Fibroblast of peridontal ligament (primary cell): ENCODE data around the gene TEX35.

ENCODE experiments used
- DNase-seq: peaks from one replicate; pipeline ENCODE4 v3.0.0-alpha.2; 2010; ENCODE audit errors: extremely low read depth

Gene TEX35

DNA sequence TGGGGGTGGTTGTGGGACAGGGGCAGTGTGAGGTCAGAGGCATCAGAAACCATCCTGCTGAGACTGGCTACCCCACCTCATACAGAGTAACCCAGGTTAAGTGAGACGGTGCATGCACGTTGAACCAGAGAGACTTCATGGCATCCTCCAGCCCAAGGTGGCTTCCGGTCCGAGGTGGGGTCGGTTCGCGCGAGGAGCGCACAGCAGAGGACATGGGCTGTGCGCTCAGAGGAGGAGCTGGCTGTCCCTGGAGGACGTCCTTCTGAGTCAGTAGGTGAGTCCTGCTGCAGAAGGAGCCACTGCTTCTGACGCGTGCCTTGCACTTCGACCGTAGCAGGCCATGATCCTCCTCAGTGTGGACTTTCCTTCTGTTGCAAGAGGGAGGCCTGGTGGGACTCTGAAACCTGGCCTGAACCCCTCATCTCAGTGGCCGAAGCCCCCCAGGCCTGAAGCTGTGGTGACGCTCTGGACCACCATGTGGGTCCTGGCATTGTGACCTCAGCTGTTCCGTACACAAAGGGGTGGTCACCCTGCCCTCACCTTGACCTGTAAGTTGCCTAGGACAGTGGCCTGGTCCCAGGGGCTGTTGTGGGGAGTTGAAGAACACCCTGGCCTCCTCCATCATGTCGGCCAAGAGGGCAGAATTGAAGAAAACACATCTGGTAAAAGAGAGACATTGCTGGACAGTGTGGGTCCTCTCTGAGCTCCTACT, at the start of gene TEX35:
Gene TEX35, plus strand, starts transcription at position 544 of the 712 bp plus-strand sequence. Its CDS starts 80 bp downstream, at position 624.
- DNase-seq, result no peak

DNA sequence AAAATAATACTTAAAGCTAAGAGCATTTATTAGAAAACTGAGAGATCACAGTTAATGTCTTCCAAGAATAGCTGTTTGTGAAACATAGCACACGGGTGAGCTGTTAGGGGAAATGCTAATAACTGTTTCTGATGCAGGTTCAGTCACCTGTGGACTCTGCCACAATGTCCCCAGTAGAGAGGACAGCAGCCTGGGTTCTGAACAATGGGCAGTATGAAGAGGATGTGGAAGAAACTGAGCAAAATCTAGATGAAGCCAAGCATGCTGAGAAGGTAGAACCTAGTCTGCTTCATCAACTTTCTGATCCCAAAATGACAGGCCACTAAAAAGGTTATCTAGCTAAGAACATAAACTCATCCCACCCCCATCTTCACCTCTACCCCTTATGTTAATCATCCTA, 48.8 kb upstream of the TEX35 start:
- no peak for DNase-seq

DNA sequence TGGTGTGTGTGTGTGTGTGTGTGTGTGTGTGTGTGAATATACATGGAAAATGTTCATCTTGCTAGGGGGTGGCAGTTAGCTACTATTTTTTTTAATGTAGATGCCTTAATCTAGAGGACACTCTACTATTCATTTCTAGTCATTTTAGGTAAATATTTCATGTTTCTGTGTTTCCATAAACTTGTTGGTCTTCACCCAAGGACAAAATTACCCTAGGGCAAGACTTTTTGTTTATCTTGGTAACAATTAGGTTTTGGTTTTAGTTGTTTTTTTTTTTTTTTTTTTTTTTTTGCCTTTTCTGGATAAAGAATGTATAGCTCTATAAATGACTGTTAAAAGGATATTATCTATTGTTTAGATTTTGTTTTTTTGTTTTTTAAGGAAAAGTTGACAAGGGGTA, 48.3 kb upstream of the TEX35 start:
- DNase-seq, result no peak

DNA sequence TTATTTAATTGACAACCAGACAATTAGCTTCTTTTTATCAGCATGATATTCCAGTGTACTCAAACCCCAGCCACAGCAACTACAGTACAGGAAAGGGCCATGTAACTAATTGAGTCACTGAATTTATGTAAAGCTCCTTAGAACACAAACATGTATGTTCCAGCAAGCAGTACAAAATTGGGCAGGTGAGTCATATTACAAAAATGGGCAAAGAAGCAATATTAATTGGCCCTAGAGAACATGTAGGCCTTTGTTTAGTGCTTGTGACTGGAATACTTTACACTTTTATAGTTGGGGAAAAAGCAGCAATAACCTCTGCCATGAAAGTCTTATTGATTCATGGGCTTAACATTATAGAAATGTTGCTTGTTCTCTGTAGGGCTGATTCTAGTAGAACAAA, 47.9 kb upstream of the TEX35 start:
- peak; percentile 47 for DNase-seq

DNA sequence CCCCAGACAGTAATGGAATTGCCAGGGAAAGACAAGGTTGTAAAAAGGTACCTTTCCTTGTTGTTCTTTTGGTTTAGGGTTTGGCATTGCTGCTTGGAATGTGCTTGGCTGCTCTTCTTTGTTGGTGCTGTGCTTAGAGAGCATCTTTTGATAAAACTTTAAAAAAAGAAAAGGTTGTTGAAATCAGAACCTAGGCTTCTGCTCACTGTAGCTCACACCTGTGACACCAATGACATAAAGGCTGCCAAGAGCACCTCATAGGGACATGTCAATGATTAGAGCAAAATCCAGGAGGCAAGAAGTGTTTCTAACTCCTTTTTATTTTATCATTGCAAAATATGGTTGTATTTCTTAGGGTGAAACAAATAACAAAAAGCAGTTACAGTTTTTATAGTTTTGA, 45.1 kb upstream of the TEX35 start:
- no peak for DNase-seq

DNA sequence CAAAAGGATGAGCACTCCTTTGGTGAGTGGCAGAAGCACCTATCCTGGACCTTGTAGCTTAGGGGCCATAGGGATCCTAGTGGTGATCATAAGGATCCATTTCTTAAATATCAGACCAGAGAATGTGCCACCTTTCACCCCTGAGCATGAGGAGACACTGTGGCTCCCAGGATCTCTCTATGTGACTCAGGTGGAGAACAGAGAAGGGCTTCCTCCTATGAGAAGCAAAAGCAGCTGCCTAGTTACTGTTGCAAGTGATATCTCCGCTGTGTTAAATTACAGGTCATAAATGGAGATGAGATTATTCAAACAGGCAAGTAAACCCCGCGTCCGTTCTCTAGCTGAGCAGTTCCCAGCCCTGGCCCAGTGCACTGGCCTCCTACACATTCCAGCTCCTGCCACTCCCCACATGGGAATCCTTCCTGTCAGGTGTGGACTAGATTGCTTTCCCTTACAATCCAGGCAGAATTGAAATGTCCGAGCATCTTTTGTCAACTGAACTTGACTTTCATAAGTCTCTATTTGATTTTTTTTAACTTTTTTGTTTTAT, 42.4 kb upstream of the TEX35 start:
- no peak for DNase-seq

DNA sequence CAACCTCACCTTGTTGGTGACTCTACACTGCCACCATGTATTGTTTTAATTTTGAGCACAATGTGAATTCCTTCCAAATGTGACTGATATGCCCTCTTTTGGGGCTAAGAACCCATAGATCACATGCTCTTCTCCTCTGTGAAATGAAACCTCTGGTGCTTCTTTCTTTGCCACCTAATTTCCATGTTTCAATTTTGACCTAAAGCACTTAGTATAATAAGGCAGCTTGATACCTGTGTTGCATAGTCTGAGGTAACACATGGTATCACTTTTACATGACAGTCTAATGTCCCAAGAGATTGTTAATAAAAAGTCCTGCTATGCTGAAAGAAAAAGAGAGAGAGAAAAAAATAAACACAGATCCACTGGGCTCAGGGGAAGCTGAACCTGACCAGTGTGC, 40.4 kb upstream of the TEX35 start:
- no peak for DNase-seq

DNA sequence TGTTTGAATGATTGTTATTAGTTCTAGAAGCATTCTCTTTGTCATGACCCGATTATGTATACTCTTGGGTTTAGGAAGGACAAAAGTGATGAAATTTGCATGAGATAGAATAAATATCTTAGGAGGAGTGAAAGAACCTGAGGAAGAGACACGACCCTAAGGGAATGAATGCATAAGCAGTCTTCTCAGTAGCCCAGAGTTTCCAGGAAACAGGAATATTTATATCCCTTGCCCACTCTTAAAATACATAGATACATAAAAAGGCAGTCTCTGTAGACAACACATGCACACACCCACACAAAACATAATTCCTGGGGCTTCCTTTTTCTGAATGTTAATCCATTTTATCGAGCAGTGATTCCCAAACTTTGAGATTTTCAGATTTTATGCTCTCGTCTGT, 35.5 kb upstream of the TEX35 start:
- DNase-seq, result no peak

DNA sequence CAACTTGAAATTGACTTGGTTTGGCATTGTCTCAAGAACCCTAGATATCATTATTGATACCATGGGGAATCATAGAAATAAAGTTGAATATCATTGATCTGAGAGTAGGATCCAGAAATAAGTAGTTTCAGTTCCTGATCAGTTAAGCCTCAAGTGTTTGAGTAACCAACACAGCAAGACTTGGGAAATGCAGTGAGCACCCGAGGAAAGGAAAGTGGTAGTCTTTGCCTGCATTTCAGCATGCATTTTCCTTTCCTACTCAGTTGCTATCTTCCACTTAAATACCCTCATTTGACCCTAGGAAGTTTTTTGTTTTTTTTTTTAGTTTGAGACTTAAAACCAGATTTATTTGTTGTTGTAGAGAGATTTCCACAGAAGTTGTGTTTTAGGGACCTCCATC, 35.1 kb upstream of the TEX35 start:
- DNase-seq, result no peak

DNA sequence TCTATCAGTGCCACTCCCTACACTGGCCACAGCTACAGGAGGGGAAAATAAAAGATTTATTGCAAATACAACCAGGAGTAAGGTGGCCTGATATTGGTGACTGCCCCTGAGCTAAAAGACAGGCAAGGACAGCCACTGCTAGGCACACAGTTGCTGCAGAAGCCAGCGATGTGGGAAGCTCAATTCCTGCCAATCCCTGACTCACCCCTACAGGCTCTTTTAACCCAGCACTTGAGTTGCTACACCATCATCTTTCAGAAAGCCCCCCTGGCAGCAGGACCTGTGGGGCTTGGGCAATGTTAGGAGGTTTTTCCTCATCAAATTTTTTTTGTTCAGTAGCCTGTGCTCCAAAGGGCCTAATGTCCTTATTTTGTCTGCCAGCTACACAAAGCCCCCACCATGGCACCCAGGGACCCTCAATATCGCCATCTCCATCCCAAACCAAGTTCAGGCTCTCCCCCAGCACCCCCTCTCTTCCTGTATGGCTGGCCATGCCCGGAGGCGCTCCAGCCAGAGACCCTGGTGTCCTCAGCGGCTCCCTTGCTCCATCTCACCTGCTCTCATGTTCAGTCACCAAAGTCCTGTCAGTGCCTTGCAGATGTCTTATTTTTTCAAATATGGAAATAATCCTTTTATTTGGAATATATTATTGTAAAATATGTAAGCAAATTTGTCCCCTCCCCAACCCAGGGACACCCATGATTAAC, 29.5 kb upstream of the TEX35 start:
- DNase-seq, result no peak

DNA sequence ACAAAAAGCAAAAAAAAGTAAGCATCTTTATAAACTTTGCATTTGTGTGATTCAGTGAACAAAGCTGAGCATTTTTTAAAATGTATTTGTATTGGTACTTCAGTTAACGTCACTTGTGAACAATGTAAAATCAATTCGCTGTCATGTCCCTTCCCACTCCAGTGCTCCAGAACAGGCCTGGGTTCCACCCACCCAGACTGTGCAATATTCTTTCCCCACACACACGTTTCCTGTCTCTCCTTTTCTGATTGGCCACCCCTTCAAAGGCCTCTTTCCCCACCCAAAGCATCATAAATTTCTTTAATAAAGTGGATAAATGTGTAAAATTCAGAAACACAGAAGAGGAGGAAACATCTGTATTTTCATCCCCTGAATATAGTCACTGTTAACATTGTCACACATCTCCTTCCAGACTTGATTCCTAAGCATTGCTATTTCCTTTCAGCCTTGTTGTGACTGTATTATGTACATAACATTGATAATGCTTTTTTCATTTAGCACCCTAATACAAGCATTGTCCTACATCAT, 28.1 kb upstream of the TEX35 start:
- DNase-seq, result no peak

DNA sequence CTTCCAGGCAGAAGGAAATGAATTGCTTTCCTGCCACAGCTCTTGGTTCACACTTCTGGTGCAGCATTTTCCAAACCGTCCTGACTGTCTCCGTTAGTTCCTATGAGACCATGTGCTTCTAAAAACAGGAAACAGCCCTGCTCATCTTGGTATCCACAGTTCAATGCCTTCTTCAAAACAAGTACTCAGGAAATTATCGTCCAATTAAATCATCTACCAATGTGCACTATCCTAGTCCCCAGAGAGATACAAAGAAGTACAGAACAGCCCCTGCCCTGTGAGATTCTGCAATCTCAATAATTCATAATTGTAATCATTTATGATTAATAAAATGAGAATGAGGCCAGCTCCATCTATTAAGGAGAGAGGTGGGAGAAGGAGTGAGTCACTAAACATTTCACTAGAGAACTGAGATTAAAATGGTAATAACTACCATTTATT, 27.3 kb upstream of the TEX35 start:
- DNase-seq, result no peak

DNA sequence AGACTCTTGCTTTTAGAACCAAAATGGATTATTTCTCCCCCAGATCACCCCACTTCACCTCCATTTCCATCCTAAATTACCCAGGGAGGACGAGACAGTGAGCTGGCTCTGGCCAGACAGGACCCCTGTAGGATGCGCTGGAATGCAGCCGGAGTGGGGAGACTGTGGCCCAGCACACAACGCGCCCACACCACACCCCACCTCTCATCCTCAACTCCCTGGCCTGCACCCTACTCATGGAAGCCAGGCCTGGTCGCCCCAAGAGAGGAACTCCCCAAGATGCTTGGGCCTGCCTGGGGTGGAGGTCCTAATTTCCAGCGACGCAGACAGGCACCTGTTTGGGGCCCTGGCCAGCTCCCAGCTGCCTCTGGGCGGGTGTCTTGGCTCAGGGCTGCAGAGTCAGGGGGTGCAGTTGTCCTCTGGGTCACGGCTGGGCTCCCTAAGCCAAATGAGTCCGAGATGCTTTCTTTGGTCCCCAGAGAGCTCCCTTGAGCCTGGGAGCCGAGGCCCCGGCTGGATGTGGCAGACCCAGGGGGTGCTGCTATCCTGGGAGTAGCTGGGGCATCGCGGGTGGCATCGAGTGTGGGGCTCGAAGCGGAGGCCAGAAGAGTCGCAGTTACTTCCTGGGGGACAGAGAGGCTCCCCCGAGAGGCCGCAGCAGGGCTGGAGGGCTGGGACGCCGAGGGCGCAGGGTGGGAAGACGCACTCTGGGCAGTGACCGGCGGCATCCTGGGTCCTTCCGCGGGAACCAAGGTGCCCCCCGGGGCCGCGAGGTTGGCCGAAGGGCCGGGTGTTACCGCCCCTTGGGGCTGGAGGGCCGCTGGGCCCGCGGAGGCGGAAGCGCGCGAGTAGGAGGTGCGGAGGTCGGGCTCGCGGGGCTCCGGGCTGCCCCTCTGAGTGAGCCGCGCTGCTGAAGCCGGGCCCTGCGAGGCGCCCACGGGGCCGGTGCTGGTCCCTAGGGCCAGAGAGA, 26.5 kb upstream of the TEX35 start:
- no peak for DNase-seq

DNA sequence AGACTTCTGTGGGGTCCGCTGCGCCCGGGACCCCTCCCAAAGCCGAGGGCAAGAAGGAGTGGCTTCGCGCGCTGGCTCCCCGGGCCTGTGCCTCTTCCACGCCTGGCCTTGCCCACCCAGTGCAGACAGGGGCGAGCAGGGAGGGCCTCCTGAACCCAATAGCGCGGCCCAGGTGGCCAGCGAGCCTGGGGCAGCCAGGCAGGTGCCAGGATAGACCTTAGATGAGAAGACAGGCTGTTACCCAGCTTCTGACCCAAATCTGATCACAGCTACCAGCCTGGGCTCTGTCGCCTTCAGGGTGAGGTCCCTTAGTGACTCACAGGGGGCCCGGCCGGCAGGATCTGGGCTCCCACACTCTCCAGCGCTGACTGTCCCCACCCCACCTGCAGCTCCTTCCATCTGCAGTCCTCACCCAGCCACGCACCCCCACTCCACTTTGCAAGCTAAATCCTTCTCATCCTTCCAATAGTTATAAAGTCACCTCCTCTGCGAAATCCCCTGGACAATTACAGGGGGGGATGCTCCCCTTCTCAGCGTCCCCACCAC, 25.8 kb upstream of the TEX35 start:
- DNase-seq, result no peak

DNA sequence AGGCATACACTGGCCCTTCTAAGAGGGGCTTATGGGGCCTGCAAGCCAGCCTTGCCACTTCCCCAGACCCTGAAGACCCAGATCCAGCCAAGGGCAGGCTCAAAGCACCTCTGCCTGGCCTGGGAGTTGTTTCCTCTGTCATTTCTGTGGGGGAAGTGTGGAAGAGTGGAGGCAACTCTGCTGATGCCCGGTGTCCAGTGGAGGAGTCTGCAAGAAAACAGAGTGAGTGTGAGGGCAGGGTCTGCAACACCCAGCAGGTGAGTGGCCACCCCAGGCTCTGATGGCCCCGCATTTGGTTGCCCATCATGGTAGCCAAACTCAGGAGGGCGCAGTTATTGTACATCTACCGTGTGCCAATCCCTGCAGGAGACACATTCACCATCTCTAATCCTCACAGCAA, 24.5 kb upstream of the TEX35 start:
- no peak for DNase-seq

DNA sequence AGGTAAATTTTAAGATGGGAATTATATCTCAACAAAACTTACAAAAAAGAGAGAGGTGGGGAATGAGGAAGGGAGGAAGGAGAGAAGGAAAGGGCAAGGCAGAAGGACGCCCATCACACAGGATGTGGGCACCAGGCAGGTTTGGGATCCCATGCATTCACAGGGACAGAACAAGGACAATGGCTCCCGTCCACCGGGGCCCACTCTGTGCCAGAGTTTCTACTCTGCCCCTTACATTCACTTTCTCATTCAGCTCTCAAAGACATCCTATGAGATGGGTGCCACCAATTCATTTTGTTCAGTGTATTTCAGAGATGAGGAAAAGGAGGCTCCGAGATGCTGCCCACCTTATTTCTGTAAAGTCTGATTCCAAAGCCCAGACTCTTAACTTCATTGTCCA, 23.5 kb upstream of the TEX35 start:
- no peak for DNase-seq

DNA sequence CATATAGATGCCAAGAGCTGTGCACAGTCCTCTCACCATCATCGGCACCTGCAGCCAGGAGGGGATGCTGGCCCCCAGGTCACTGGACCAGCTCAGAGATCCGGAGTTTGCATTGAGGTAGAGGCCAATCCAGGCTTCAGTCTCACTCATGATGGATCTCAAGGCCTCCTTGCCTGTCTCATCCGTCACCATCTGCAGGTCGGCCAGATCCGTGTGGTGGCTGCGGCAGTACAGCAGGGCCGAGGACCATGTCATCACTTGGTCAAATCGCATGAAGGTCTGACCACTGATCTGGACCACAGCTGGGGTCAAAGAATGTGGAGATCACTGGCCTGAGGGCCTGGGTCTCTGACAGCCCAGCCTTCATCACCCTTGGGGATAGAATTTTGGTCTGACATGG, 22.8 kb upstream of the TEX35 start:
- no peak for DNase-seq

DNA sequence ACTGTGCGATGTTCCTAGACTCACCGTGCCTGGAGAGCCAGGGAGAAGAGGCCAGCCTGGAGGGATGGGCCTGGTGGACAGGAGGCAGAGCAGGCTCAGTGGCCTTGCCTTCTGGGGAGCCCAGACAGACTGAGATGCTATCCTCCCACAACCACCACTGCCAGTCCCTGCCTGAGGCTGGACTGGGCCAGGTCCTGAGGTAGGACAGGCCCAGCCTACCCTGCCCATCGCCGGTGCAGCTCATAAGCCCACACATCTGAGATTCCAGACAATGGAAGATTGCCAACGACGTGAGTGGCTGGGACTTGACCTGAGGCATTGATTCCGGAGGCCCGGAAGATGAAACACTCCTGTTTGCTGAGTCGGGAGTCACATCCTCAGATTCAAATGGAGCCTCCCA, 21.9 kb upstream of the TEX35 start:
- no peak for DNase-seq

DNA sequence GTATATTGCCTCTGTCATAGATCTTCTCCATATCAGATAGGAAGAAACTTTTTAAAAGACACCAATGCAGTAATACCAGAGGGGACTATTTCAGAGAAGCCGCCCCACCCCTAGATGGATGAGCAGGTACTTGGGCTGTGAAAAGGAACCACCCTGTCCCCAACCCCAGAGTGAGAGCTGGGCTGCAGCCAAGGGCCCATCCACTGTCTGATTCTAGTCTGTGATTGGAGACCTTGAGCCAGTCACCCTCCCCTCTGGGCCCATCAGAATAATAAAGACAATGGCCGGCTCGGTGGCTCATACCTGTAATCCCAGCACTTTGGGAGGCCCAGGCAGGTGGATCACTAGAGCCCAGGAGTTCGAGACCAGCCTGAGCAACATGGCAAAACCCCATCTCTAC, 21.2 kb upstream of the TEX35 start:
- no peak for DNase-seq

DNA sequence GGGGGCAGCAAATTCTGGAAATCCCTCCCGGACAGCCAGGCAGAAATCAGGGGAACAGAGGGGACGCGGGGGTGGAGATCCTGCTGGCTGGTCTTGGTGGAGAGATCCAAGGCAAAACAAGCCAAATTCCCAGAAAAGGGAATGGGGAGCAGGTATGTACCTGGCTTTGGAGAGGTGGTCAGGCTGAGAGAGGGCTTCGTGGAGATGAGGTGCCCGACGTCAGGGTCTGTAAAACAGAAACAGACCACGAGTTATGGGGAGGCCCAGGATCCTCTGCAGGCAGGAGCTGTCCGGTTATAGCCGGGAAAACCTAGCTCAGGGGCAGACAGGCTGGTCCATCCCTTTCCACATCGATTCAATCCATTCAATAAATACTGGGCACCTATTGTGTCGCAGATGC, 20.6 kb upstream of the TEX35 start:
- no peak for DNase-seq

DNA sequence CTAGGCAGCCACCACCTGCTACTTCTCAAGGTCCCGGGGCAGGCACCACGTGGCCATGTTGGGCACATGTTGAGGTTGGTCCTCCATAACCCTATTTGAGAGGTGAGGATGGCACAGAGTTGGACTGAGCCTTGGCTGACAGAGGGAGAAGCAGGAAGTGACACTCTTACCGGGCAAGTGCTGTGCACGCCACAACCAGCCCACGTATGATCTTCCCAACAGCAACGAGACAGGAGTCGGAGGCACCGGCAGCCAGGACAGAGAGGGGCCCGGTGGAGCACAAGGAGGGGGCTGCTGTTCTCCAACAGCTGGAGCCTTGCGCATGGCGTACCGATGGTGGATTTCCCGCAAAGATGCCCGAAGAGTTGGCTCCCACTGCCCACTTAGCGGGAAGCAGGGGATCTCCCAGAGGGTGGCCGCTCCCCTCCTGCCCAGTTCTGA, 19.6 kb upstream of the TEX35 start:
- no peak for DNase-seq

DNA sequence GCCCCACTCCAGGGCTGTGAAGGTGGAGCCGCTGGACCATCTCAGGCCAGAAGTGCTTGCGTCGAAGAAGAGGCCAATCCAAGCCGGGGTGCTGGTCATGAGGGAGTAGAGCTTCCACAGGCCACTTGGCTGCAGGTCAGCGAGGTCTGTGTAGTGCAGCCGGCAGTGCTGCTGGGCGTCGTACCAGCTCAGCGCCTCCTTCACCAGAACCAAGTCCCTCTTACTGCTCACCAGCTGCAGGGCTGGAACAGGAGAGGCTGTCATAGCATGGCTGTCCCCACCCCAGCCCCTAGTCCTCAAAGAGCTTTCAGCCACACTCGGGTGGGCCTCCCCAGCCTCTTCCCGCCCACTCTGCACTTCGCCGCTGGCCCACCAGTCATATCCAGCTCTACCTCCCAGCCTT, 18.3 kb upstream of the TEX35 start:
- DNase-seq, result no peak
